SW 1271 (cell line): Measurements from ENCODE around the gene PLA2G12A.
A peak's percentile ranks its signal among the peaks of the same experiment; 100 is the strongest.

Experiments used
- DNase-seq, 2 experiments: peaks; one replicate each; lab custom pipeline; 2025; lab: John Stamatoyannopoulos, UW

PLA2G12A gene

GRCh38 chr4:109729117-109729717 is 653 bp downstream of the PLA2G12A start:
- DNase-seq: no peak

- no peak for DNase-seq
Observed at GRCh38 chr4:109728385-109728784, 1.5 kb downstream of the PLA2G12A start.

GRCh38 chr4:109723110-109723509 is 6.8 kb downstream of the PLA2G12A start:
- no peak for DNase-seq

GRCh38 chr4:109722357-109722756 is 7.5 kb downstream of the PLA2G12A start:
- DNase-seq: no peak

GRCh38 chr4:109721033-109721432 is 8.8 kb downstream of the PLA2G12A start:
- DNase-seq: peak in 1 of 2 experiments; percentile 0

GRCh38 chr4:109719604-109720003 is 10.3 kb downstream of the PLA2G12A start:
- no peak for DNase-seq

GRCh38 chr4:109718759-109719158 is 11.1 kb downstream of the PLA2G12A start:
- DNase-seq: no peak

- no peak for DNase-seq
Observed at GRCh38 chr4:109713500-109713899, 16.4 kb downstream of the PLA2G12A start.

GRCh38 chr4:109708990-109709389 is 20.9 kb downstream of the PLA2G12A start:
- DNase-seq: no peak

- no peak for DNase-seq
Observed at GRCh38 chr4:109708435-109708834, 21.4 kb downstream of the PLA2G12A start.

GRCh38 chr4:109703664-109704361 is 26.1 kb downstream of the PLA2G12A start:
- DNase-seq: no peak

GRCh38 chr4:109702950-109703663 is 26.8 kb downstream of the PLA2G12A start, which contains the start of gene CASP6:
CASP6 (minus strand) TSS chr4:109703445; CDS start chr4:109703395, 50 bp downstream.
- DNase-seq: peak; percentile 8 to 43

GRCh38 chr4:109701566-109702410 is 28.1 kb downstream of the PLA2G12A start:
- DNase-seq: no peak

- DNase-seq: no peak
Observed at GRCh38 chr4:109699553-109700225, 30.2 kb downstream of the PLA2G12A start.

- no peak for DNase-seq
Observed at GRCh38 chr4:109698656-109699055, 31.2 kb downstream of the PLA2G12A start.

GRCh38 chr4:109691411-109691920 is 38.4 kb downstream of the PLA2G12A start:
- no peak for DNase-seq

- DNase-seq: no peak
Observed at GRCh38 chr4:109690690-109691410, 39.0 kb downstream of the PLA2G12A start.

GRCh38 chr4:109684727-109685126 is 45.1 kb downstream of the PLA2G12A start:
- DNase-seq: no peak

GRCh38 chr4:109683621-109684253 is 46.1 kb downstream of the PLA2G12A start:
- DNase-seq: no peak

GRCh38 chr4:109682875-109683274 is 47.0 kb downstream of the PLA2G12A start:
- DNase-seq: no peak
